Amniotic stem cell (primary cell): ENCODE data around the gene PTK6.

Experiments
- DNase-seq: peaks from one replicate; lab custom pipeline; 2025; lab: John Stamatoyannopoulos, UW

The PTK6 gene

GRCh38 chr20:63543131-63543530 is 6.0 kb upstream of the PTK6 start:
- DNase-seq: no peak

GRCh38 chr20:63542696-63543095 is 5.5 kb upstream of the PTK6 start:
- no peak for DNase-seq

GRCh38 chr20:63542031-63542559 is 4.9 kb upstream of the PTK6 start:
- no peak for DNase-seq

DNA sequence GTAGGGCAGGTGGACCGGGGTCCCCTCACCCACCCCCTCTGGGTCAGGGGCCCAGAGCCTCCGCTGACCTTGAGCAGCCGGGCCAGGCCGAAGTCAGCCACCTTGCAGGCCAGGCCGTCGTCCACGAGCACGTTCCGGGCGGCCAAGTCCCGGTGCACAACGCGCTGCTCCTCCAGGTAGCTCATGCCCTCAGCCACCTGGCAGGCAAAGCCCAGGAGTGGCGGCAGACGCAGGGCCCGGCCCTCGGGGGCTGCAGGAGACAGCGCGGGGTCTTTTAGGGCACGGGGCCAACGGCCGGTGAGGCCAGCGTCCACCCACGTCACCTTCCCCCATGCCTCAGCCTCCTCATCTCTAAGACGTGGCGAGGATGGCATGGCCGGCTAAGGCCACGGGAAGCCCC is 4.2 kb upstream of the PTK6 start:
- no peak for DNase-seq

DNA sequence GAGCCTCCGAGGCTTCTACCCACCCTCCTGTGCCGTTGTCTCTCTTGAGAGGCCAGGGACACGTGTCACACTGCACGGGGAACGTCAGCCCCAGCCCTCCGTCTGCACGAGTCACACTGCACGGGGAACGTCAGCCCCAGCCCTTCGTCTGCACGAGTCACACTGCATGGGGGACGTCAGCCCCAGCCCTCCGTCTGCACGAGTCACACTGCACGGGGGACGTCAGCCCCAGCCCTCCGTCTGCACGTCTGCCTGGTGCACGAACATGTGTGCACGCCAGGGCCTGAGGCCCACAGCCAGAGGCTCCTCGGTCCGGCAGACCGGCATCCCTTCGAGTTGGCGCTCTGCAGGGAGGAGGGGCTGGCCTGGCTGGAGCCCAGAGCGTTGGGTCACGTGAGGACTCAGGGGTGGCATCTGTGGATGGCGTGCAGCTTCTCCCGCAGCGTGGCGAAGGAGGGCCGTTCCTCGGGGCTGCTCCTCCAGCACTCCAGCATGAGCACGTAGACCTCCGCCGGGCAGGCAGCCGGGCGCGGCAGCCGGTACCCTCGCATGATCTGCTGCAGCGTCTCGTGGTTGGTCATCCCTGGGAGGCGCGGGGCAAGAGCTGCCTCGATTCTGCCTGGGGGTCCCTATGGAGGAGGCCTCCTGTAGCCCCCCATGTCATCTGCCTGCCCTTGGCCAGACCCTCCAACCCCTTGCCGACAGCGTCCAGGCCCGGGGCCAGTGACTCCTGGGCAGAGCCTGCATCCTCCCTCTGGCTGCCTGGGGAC is 3.4 kb upstream of the PTK6 start:
- no peak for DNase-seq

- DNase-seq: no peak
Measured at GRCh38 chr20:63539441-63540370, 2.5 kb upstream of the PTK6 start.

DNA sequence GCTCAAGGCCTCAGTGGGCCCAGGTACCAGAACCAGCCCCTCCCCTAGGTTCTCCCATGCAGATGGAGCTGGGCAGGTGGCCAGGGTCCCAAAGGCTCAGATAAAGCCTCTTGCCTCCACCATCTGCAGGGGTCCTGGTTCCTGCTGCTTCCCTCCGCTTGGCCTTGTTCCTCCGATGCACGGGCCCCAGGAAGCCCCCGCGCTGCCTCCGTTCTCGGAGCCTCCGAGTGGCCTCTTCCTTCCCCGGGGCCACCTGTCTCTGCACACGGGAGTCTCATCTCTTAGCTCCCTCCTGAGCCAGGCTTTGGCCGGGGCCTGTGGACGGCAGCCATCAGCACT is 1.9 kb upstream of the PTK6 start:
- no peak for DNase-seq

DNA sequence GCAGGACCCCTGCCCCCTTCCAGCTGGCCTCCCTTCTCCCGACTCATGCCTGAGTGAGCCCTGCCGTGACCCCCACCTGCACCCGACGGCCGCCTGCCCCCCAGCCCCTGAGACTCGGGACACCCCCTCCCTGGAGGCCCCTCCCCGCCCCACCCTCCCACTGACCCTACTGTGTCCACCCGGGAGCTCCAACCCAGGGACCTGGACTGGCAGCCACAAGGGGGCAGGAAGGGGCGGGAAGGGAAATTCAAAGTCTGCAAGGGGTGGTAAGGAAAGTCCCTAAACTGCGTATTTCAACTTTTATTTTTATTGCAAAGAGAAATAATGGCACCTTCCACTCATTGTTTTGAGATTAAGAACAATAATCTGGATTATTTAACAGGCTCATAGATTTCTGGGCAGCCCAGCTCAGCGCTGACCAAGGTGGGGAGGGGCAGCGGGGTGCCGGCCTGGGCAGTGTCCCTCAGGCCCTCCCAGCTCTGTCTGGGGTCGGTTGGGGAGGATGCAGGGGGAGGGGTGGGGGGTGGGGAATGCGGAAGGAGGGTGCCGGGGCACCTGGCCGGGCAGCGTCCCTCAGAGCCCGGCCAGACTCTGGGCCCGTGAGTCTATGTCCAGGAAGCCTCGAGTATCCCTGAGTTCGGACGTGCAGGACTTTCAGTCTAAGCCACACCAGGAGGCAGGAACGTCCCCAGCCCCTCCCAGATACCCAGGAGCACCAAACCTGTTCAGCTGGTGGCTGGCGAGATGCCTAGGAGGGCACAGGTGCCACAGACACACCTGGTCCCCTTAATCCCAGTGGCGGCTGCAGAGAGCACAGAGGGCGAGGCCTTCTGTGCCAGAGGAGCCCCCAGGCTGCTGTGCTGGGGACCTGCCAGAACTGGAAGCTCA is 1.3 kb upstream of the PTK6 start:
- DNase-seq: no peak

DNA sequence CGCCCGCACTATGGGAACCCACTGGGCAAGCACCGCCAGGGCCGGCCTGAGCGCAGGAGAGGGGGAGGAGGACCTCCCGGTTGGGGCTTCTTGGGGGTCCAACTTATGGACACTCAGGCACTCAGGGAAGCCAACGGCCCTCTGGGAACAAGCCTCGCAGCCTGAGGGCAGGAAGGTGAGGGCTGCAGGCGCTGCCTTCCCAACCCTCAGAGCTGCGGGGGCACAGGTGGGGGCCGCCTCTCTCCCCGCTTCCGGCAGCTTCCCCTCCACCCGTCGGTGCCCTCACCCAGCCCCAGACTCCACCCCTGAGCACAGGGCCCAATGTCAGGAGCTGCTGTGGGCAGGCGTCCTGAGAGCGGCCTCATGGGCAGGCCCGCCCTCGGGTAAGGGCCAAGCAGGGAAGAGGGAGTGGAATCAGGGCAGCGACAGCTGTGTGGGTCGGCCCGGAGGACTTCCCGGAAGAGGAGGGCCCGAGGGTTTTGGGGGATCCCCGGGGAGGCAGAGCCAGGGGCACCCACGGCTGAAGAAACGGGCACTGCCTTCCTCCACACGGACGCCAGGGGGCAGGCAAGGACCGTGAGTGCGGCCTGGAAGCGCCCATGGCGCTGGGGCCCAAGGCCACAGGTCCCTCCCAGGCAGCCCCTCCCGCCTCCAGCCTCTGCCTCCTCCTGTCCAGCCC is 488 bp upstream of the PTK6 start:
- DNase-seq: peak; percentile 89

DNA sequence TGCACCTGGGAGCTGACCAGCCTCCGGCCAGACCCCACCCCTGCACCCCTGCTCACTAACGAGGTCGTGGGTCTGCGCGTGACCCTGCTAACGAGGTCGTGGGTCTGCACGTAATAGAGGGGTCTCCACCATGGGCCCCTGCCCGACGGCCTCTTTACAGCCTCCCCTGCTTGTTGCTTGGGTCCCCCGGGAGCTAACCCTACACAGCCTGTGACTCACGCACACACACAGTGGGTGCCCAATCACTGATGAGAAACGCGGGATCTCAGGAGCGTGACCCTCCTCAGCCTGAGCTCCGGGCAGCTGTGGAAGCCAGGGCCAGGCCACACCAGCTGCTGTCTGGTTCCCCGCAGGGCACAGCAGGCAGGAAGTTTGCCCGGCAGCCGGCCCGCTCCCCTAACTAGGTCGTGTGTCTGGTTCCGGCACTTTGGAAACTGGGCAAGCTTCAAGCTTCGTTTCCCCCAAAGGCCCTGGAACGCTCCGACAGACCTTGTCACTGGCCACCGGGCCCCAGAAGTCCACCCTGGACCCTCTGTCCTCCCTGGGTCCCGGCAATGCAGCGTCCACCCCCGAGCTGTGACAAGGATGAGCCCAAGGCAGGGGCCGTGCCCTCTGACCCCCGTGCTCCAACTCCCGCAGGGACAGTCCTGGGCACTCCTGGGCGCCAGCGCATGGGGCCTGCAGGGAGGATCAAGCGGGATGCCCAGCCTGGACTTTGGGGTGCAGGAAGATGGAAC is 767 bp downstream of the PTK6 start:
- DNase-seq: no peak

- no peak for DNase-seq
Measured at GRCh38 chr20:63534831-63535651, 2.1 kb downstream of the PTK6 start.

GRCh38 chr20:63534427-63534830 is 2.7 kb downstream of the PTK6 start:
- no peak for DNase-seq

- DNase-seq: no peak
Measured at GRCh38 chr20:63533871-63534393, 3.2 kb downstream of the PTK6 start.

GRCh38 chr20:63533388-63533787 is 3.8 kb downstream of the PTK6 start:
- DNase-seq: no peak

DNA sequence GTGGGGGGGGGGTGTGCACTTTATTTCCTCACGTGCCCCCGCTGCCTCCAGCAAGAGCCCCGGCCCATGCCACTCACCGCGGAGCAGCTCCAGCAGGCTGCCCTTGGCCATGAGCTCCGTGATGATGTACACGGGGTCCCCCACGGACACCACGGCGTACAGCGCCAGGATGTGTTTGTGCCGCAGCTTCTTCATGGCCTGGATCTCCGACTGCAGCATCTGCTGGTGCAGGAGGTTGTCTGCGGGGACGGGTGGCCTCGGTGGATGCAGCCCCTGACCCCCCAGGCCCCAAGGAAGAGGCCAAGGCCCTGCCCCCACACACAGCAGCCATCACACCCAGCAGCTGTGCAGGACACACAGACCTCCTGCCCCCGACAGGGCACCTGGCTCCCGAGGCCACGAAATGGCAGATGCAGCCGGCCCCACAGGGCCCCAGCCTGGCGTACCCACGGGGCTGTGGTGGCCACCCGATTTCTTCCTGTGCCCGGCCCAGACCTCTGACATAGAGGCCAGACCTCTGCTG is 4.7 kb downstream of the PTK6 start:
- DNase-seq: no peak

DNA sequence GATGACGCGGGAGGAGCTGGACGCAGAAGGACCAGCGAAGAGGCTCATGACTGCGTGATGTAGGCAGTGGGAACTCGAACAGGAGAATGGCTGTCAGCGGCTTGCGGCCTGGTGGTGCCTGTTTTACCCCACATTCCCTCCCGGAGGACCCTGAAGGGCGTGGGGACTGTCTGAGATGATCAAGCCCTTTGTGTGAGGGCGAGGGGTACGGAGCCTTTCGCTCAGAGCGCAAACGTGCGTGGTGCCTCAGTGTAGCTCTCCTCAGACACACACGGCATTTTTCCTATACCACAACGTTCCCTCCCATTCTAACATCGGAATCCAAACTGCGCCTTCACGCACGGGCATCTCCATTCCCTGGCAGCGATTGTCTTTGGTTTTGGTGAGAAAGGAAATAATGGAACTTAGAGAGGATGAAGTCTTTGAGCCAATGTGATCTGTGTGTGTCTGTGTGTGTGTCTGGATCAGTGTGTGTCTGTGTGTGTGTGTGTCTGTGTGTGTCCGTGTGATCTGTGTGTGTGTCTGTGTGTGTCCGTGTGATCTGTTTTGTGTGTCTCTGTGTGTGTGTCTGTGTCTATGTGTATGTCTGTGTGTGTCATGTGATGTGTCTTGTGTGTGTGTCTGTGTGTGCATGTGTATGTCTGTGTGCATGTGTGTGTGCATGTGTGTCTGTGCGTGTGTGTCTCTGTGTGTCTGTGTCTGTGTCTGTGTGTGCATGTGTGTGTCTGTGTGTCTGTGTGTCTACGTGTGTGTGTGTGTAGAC is 5.3 kb downstream of the PTK6 start:
- no peak for DNase-seq

- DNase-seq: no peak
Measured at GRCh38 chr20:63530788-63531160, 6.4 kb downstream of the PTK6 start.
